Liver (tissue), 9 donors: ENCODE data around the gene BACH2. TPM values are rescaled to one million over a fixed set of nuclear protein-coding genes. Genes with fewer than 3 reads are reported as not detected.

Experiments used
- DNase-seq: peaks from one replicate; pipeline ENCODE4 v3.0.0-alpha.2; 2017; ENCODE audit warnings: low spot score
- H3K27ac ChIP-seq, 2 donors: one replicate each; pipeline ENCODE4 v1.7.0; 2013; ENCODE audit warnings: inconsistent platforms in 2 of 2, low read length in 2 of 2, control low read depth in 1 of 2, low read depth in 1 of 2, mild to moderate bottlenecking in 1 of 2
- H3K27me3 ChIP-seq, 4 donors: one replicate each; pipeline versions ENCODE4 v1.6.1 to v1.7.0; 2013; ENCODE audit warnings: low read length in 3 of 4, inconsistent platforms in 1 of 4, mild to moderate bottlenecking in 1 of 4, moderate library complexity in 1 of 4; ENCODE audit not compliant: control insufficient read depth in 4 of 4, insufficient read depth in 4 of 4
- H3K36me3 ChIP-seq, 4 donors: one replicate each; pipeline versions ENCODE4 v1.6.1 to v1.7.0; 2013; ENCODE audit warnings: low read length in 3 of 4, mild to moderate bottlenecking in 3 of 4, low read depth in 1 of 4, moderate library complexity in 1 of 4; ENCODE audit not compliant: control insufficient read depth in 4 of 4, insufficient read depth in 3 of 4
- H3K4me1 ChIP-seq, 4 donors: one replicate each; pipeline versions ENCODE4 v1.6.1 to v1.7.0; 2013; ENCODE audit warnings: low read length in 3 of 4, mild to moderate bottlenecking in 3 of 4, moderate library complexity in 1 of 4; ENCODE audit not compliant: control insufficient read depth in 4 of 4, insufficient read depth in 4 of 4
- H3K4me3 ChIP-seq, 3 donors: one replicate each; pipeline versions ENCODE4 v1.6.1 to v1.7.0; 2013; ENCODE audit warnings: low read length in 3 of 3, control low read depth in 1 of 3, low read depth in 1 of 3, mild to moderate bottlenecking in 1 of 3
- H3K9ac ChIP-seq, 2 donors: one replicate each; pipeline ENCODE4 v1.7.0; 2013; ENCODE audit warnings: low read length in 2 of 2, mild to moderate bottlenecking in 2 of 2, moderate library complexity in 2 of 2, control low read depth in 1 of 2, low read depth in 1 of 2
- H3K9me3 ChIP-seq, 4 donors: one replicate each; pipeline versions ENCODE4 v1.6.1 to v1.7.0; 2013; ENCODE audit warnings: low read length in 3 of 4; ENCODE audit not compliant: control insufficient read depth in 4 of 4
- ATF3 ChIP-seq: IDR thresholded peaks from 2 replicates; pipeline ENCODE4 v1.6.1; 2016; ENCODE audit warnings: antibody characterized with exemption
- CTCF ChIP-seq: fragments of 150-350 bp; IDR thresholded peaks from 2 replicates; pipeline ENCODE4 v1.5.1; 2017; ENCODE audit warnings: improper control_type of control experiment, low read depth, low read length; ENCODE audit not compliant: missing input control
- EGR1 ChIP-seq, 2 donors: IDR thresholded peaks; 2 replicates each; pipeline ENCODE4 v1.6.1; 2016 to 2018; ENCODE audit warnings: antibody characterized with exemption in 2 of 2, low read depth in 2 of 2
- FOXA1 ChIP-seq: IDR thresholded peaks from 2 replicates; pipeline ENCODE4 v1.6.1; 2016; ENCODE audit warnings: antibody characterized with exemption
- FOXA2 ChIP-seq: IDR thresholded peaks from 2 replicates; pipeline ENCODE4 v1.6.1; 2016; ENCODE audit warnings: antibody characterized with exemption
- GABPA ChIP-seq, 2 donors: IDR thresholded peaks in 1 of 2; conservative IDR thresholded peaks in 1 of 2; 2 replicates each; pipeline ENCODE4 v1.6.1; 2016; ENCODE audit warnings: antibody characterized with exemption in 2 of 2, mild to moderate bottlenecking in 1 of 2, moderate library complexity in 1 of 2
- HNF4A ChIP-seq, 2 donors: conservative IDR thresholded peaks; 2 replicates each; pipeline ENCODE4 v1.6.1; 2016; ENCODE audit warnings: antibody characterized with exemption in 2 of 2, mild to moderate bottlenecking in 2 of 2
- HNF4G ChIP-seq: IDR thresholded peaks from 2 replicates; pipeline ENCODE4 v1.6.1; 2016; ENCODE audit warnings: antibody characterized with exemption
- JUND ChIP-seq, 2 donors: IDR thresholded peaks; 2 replicates each; pipeline ENCODE4 v1.6.1; 2016; ENCODE audit warnings: antibody characterized with exemption in 2 of 2
- MAX ChIP-seq: IDR thresholded peaks from 2 replicates; pipeline ENCODE4 v1.6.1; 2016; ENCODE audit warnings: antibody characterized with exemption
- NR2F2 ChIP-seq: IDR thresholded peaks from 2 replicates; pipeline ENCODE4 v1.6.1; 2016; ENCODE audit warnings: antibody characterized with exemption
- RAD21 ChIP-seq, 2 donors: IDR thresholded peaks; 2 replicates each; pipeline ENCODE4 v1.6.1; 2016; ENCODE audit warnings: antibody characterized with exemption in 2 of 2, mild to moderate bottlenecking in 2 of 2
- REST ChIP-seq: IDR thresholded peaks from 2 replicates; pipeline ENCODE4 v1.6.1; 2016; ENCODE audit warnings: antibody characterized with exemption, mild to moderate bottlenecking
- RXRA ChIP-seq, 2 donors: IDR thresholded peaks; 2 replicates each; pipeline ENCODE4 v1.6.1; 2017 to 2018; ENCODE audit warnings: antibody characterized with exemption in 2 of 2, mild to moderate bottlenecking in 1 of 2
- SP1 ChIP-seq: IDR thresholded peaks from 2 replicates; pipeline ENCODE4 v1.6.1; 2018; ENCODE audit warnings: antibody characterized with exemption, mild to moderate bottlenecking
- TAF1 ChIP-seq: conservative IDR thresholded peaks from 2 replicates; pipeline ENCODE4 v1.6.1; 2016; ENCODE audit warnings: antibody characterized with exemption, mild to moderate bottlenecking
- YY1 ChIP-seq: IDR thresholded peaks from 2 replicates; pipeline ENCODE4 v1.6.1; 2016; ENCODE audit warnings: antibody characterized with exemption, mild to moderate bottlenecking
- WGBS: extraction: QIAGEN DNeasy Blood & Tissue Kit; methylation state at CpG from one replicate; pipeline ENCODE4 v1.1.7; 2013; 5-methylcytosine and 5-hydroxymethylcytosine counted together
- polyA plus RNA-seq, 2 donors: library from polyadenylated mRNA; stranded (reverse) in 1 of 2; unstranded in 1 of 2; fragments of 200-250 nt in 1 of 2; fragments of >200 nt in 1 of 2; fragmentation: Nextera tagmentation in 1 of 2; extraction: Ambion mirVana in 1 of 2; gene quantifications; one replicate each; pipeline versions ENCODE4 v1.2.1 to v1.2.3, GENCODE V29; 2013 to 2015
- total RNA-seq, 2 donors: library from RNA; depleted of rRNA; stranded (reverse); fragments of >200 nt; gene quantifications; one replicate each; pipeline ENCODE4 v1.2.3, GENCODE V29; 2014
- donor health status: healthy.
- donor health status: healthy.
- donor health status: healthy.
- donor health status: healthy.
- donor health status: healthy.

BACH2 gene
- total and polyA plus RNA-seq, 4 donors = 1.9 to 3.7 (median 1.9) TPM

- DNase-seq = no peak
- H3K4me1 ChIP-seq = no peaks in the 10 kb centered on the region
- no peak for TF ChIP-seq RAD21 (IDR thresholded peaks at IDR 0.05)
- no peak for TF ChIP-seq CTCF
- TF ChIP-seq SP1 = no peak
- no peak for TF ChIP-seq HNF4G
- no peak for TF ChIP-seq RXRA (IDR thresholded peaks at IDR 0.05)
- TF ChIP-seq MAX = no peak
- no peak for TF ChIP-seq ATF3
- no peak for TF ChIP-seq EGR1 (IDR thresholded peaks at IDR 0.05; ENCODE audit: low read depth in 2 of 2)
- TF ChIP-seq REST = no peak
- no peaks in the 10 kb centered on the region for H3K36me3 ChIP-seq
- 88% methylated on average over 1 of the region's 1 CpG for WGBS
- H3K9me3 ChIP-seq = no peaks in the 10 kb centered on the region
- no peak overlapping the region for H3K9ac ChIP-seq
- no peak overlapping the region for H3K27ac ChIP-seq
- H3K4me3 ChIP-seq = no peak overlapping the region
- H3K27me3 ChIP-seq = no peaks in the 10 kb centered on the region
These were observed 189.3 kb downstream of the BACH2 start for GRCh38 chr6:90107371-90107770.

- H3K36me3 ChIP-seq = no peaks in the 10 kb centered on the region
- H3K9ac ChIP-seq = no peak overlapping the region
- WGBS = 93% methylated on average over 3 of the region's 3 CpGs
- no peak for DNase-seq
- H3K4me1 ChIP-seq = no peaks in the 10 kb centered on the region
- H3K27me3 ChIP-seq = no peaks in the 10 kb centered on the region
- no peaks in the 10 kb centered on the region for H3K9me3 ChIP-seq
- H3K4me3 ChIP-seq = no peak overlapping the region
- H3K27ac ChIP-seq = no peak overlapping the region
- TF ChIP-seq FOXA1 (no peak), HNF4A (conservative IDR thresholded peaks at IDR 0.05) (no peak), HNF4G (no peak), SP1 (no peak), EGR1 (IDR thresholded peaks at IDR 0.05; ENCODE audit: low read depth in 2 of 2) (no peak), YY1 (no peak), MAX (no peak), REST (no peak), FOXA2 (no peak), CTCF (no peak), GABPA (IDR thresholded peaks at IDR 0.05 in 1 of 2, conservative IDR thresholded peaks at IDR 0.05 in 1 of 2) (no peak), TAF1 (no peak), JUND (IDR thresholded peaks at IDR 0.05) (no peak), NR2F2 (no peak), ATF3 (no peak), RAD21 (IDR thresholded peaks at IDR 0.05) (no peak)
These were observed 190.2 kb downstream of the BACH2 start for GRCh38 chr6:90106449-90106848.
